OCI-M2 (cell line): Measurements from ENCODE around the gene PCCA.
"Not testable (repeated sequence)": the region's sequence is repeated elsewhere in the genome, so short reads cannot be mapped to it uniquely, and the experiment has no call there.

Experiments used
- DNase-seq: peaks from one replicate; lab custom pipeline; 2025; ENCODE audit not compliant: unreplicated experiment; lab: John Stamatoyannopoulos, UW

The PCCA gene

GRCh38 chr13:100182900-100183490, 94.1 kb downstream of the PCCA start:
- DNase-seq, result no peak

- DNase-seq, result no peak
These were observed 95.2 kb downstream of the PCCA start for GRCh38 chr13:100184095-100184494.

- no peak for DNase-seq
These were observed 106.7 kb downstream of the PCCA start for GRCh38 chr13:100195568-100195967.

GRCh38 chr13:100196375-100196774, 107.5 kb downstream of the PCCA start:
- DNase-seq, result no peak

GRCh38 chr13:100197116-100197515, 108.2 kb downstream of the PCCA start:
- no peak for DNase-seq

GRCh38 chr13:100197591-100198365, 108.9 kb downstream of the PCCA start:
- no peak for DNase-seq

GRCh38 chr13:100203696-100204367, 114.9 kb downstream of the PCCA start:
- DNase-seq, result no peak

- no peak for DNase-seq
These were observed 119.1 kb downstream of the PCCA start for GRCh38 chr13:100208002-100208401.

GRCh38 chr13:100208626-100209025, 119.7 kb downstream of the PCCA start:
- no peak for DNase-seq

- DNase-seq, result no peak
These were observed 121.2 kb downstream of the PCCA start for GRCh38 chr13:100209857-100210825.

- DNase-seq, result no peak
These were observed 122.3 kb downstream of the PCCA start for GRCh38 chr13:100211016-100211710.

GRCh38 chr13:100212904-100213553, 124.1 kb downstream of the PCCA start:
- DNase-seq, result no peak

- no peak for DNase-seq
These were observed 124.7 kb downstream of the PCCA start for GRCh38 chr13:100213576-100213975.

- DNase-seq, result no peak
These were observed 126.0 kb downstream of the PCCA start for GRCh38 chr13:100214886-100215285.

GRCh38 chr13:100221166-100221565, 132.3 kb downstream of the PCCA start:
- DNase-seq, result no peak

- not testable (repeated sequence) for DNase-seq
These were observed 135.2 kb downstream of the PCCA start for GRCh38 chr13:100223966-100224530.

GRCh38 chr13:100229603-100230002, 140.7 kb downstream of the PCCA start:
- DNase-seq, result no peak

GRCh38 chr13:100230769-100231149, 141.9 kb downstream of the PCCA start:
- no peak for DNase-seq

- no peak for DNase-seq
These were observed 142.3 kb downstream of the PCCA start for GRCh38 chr13:100231176-100231575.

- DNase-seq, result no peak
These were observed 145.1 kb downstream of the PCCA start for GRCh38 chr13:100234006-100234405.
